Endometrium (tissue), 2 donors: ENCODE results near the gene GOLGA6L2.
"Not testable (repeated sequence)": the region's sequence is repeated elsewhere in the genome, so short reads cannot be mapped to it uniquely, and the experiment has no call there.

Experiments used
- FAIRE-seq: peaks from 2 replicates; lab custom pipeline; 2012; peaks lifted over from hg19 to GRCh38; lab: Jason Lieb, UNC
- donor health status: control.
- donor health status: control.

Gene GOLGA6L2

GRCh38 chr15:23424111-23424904 is 22.7 kb downstream of the GOLGA6L2 start:
- FAIRE-seq = no peak

DNA sequence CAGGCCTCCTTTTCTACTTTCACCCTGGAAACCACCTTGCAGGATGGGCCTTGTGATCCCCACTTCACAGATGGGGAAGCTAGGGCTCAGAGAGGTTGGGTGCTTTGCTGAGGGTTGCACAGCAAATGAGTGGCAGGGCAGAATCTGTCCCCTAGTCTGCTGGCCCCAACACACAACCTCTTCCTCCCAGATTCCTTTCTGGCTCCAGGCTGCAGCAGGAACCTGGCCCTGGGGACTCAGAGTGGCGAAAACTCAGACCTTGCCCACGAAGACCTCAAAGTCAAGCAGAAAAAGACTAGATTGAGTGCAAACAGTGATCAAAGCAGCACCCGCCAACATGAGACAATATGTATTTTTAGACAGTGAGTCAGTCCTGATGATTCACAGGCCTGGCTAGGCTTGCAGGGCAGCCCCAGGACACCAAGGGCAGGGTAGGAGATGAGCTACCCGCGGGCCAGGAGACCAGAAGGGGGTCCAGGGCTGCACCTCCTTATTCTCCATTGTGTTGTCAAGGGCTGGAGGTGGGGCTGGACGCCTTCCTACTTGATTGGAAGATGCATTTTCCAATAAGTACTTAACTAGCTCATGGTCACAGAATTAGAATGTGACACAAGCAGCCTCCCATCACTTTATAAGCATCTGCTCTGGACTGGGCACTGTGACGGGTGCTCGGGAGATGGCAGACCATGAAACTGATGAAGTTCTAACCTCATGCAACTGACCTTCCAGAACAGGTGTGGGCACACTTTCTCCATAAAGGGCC is 23.9 kb downstream of the GOLGA6L2 start:
- FAIRE-seq = no peak

DNA sequence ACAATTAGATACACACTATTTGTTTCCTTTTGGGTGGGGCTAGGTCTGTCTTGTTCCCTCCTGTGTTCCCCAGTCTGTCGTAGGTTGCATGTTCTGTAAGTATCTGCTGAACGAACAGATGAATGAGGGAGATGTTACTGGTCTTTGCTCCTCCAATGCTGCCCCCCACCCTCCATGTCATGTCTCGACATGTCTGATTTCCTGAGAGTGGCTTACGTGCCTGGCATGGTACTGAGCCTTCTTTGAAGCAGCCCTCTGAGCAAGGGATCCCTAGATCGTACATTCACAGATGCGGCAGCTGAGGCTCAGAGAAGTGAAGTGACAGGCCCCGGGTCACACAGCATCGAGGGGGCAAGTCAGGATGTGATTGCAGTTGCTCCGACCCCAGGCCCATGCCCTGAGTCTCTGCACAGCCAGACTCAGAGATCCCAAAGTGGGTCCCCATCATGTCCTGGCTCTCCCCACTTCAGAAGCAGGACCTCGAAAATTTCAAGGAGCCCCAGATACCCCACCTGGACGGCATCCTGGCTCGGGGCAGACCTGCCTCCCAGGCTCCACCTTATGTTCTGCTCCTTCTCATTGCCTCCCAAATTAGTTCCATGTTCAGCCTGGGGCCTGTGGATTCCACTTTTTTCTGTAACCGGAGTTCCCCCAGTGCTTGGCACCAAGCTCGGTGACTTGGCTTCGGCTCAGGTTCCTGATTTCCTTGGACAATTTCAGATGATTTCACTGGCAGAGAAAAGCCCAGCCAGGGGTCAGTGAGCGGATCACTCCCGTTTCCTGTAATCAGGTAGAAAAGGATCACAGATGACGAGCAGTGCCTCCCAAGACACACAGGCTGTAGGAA is 24.7 kb downstream of the GOLGA6L2 start:
- FAIRE-seq = no peak

DNA sequence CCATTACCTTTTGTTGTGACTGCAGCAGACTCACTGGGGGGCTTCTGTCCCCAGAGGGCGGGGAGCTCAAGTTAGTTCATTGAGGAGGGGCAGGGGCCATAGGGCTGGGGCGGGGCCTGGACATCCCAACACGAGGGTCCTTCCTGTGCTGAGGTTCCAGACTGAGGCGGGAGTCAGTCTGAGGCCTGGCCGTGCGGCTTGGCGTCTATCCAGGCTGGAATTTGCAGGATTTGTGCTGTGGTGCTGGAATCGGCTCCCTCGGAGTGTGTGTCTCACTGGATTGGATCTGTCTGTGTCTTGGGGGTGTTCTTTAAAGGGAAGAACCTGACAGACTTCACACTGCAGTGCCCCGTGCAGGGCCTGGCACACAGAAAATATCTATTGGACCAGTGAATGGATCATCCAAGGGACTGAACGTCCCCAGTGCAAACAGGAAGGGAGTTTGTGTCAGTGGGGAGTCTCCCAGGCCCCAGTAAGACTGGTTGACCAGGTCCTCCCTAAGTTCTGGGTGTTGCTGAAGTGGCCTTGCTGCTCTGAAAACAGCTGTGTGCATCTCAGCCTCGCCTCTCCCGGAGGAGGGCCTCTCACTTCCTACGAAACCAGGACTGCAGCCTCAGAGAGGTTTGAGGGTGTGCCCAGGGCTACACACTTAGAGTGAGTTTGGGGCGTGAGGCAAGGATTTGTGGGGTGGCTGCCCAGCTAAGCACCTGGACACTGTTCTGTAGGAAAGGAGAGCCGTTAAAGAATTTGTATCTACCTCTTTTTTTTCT is 26.1 kb downstream of the GOLGA6L2 start:
- FAIRE-seq = no peak

GRCh38 chr15:23416349-23417276 is 30.4 kb downstream of the GOLGA6L2 start:
- FAIRE-seq = no peak

- not testable (repeated sequence) for FAIRE-seq
Observed at GRCh38 chr15:23415866-23416265, 31.2 kb downstream of the GOLGA6L2 start.

GRCh38 chr15:23415321-23415865 is 31.6 kb downstream of the GOLGA6L2 start:
- FAIRE-seq = no peak

- FAIRE-seq = not testable (repeated sequence)
Observed at GRCh38 chr15:23412881-23413600, 34.0 kb downstream of the GOLGA6L2 start.

DNA sequence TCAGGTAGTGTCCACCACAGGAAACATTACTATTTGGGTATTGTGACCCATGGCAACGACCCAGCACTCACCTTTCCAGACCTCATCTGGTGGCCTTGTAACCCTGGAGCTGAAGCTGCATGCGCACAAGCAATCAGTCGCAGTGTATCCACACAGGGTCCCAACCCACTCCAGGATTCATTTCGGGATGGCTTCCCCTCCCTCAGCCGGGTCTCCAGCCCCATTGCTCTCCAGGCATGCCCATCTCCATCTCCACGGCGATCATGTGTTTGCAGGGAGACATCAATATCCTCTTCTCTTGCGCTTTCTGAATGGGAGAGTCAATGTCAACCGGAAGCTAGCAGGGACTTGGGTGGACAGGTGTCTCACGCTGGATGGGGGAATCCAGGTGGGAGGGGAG is 35.2 kb downstream of the GOLGA6L2 start:
- no peak for FAIRE-seq

DNA sequence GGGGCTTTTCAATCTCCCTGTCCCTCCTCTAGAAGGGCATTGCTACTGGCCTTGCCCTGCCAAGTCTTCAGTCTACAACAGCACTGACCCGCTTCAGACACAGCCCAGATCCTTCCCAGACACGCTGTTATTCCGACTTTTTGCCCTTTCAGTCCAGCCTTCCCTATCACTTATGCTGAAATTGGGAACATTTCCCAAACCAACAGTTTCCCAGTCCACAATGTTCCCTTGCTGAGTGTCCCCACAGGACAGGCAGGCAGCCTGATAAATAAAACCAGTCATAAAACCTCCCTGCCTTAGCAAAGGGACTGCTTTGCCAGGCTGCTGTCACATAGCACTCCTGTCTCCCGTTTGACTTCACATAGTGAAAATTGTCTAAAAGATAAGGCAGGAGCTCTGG is 43.5 kb downstream of the GOLGA6L2 start:
- FAIRE-seq = no peak

- no peak for FAIRE-seq
Observed at GRCh38 chr15:23402544-23402943, 44.5 kb downstream of the GOLGA6L2 start.

DNA sequence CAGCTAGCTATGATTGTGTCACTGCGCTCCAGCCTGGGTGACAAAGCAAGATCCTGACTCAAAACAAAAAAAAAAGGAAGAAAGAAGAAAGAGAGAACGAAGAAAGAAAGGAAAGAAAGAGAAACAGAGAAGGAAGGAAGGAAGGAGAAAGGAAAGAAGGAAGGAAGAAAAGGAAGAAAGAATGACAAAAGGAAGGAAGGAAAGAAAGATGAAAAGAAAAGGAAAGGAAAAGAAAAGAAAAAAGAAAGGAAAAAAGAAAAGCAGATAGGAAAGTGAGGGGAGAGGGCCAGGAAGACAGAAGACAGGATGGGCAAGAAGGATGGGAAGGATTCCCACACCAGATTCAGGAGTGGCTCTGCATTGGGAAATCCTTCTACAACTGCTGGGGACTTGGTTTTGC is 44.9 kb downstream of the GOLGA6L2 start:
- no peak for FAIRE-seq

GRCh38 chr15:23401627-23402026 is 45.4 kb downstream of the GOLGA6L2 start:
- FAIRE-seq = no peak

DNA sequence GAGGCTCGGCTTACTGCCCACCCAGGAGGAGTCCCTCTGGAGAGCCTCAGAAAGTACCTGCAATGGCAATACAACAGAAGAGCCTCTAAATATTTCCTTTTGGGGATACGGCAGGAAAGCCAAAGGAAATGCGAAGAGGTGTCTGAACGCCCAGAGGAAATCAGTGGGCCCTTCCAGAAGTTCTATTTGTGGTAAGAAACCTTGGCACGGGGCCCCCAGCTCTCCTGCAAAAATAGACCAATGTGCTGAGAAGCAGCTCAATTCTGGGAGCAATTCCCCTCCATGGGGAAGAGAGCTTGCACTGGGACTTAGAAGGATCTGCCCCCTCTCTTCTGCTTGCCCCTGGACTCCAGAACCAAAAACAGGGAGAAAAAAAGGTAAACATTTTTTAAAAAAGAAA is 47.8 kb downstream of the GOLGA6L2 start:
- FAIRE-seq = not testable (repeated sequence)

- FAIRE-seq = not testable (repeated sequence)
Observed at GRCh38 chr15:23398357-23398756, 48.7 kb downstream of the GOLGA6L2 start.

GRCh38 chr15:23397779-23398178 is 49.3 kb downstream of the GOLGA6L2 start:
- no peak for FAIRE-seq

GRCh38 chr15:23395832-23396231 is 51.2 kb downstream of the GOLGA6L2 start:
- FAIRE-seq = no peak

DNA sequence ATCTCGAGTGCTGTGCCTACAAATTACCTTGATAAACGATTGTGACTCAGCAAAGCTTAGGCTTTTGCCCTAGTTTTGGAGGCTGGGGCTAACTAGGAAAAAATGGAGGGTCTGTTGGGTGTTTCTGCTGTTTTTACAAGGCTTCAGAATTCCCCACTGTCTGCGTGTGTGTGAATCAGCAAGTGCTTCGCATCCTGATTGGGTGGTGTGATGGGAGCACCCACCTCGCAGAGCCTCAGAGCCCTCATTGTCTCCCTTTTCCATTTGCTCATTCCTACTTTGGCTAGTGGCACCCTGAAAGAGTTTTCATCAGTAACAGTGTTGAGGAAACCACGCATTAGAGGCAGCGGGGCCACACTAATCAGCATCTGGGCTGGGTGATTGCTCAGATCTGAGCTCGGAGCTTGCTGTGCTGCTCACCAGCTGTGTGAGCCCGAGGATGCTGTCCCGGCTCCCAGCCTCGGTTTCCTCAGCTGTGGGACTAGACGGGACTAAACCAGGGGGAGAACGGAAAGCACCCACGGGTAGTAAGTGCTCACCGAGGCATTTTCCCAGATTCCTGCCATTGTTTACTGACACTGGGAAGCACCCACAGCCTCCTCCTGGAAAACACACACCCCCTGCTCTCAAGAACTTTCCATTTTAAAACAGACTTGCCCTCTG is 51.9 kb downstream of the GOLGA6L2 start:
- FAIRE-seq = no peak
